Activated CD8-positive, alpha-beta memory T cell treated with anti-CD3 and anti-CD28 coated beads for 1 hour (primary cell): ENCODE measurements around the gene ATG7.
"Not testable (repeated sequence)": the region's sequence is repeated elsewhere in the genome, so short reads cannot be mapped to it uniquely, and the experiment has no call there.

Experiments used
- DNase-seq, 2 donors: peaks; one replicate each; pipeline ENCODE4 v3.0.0-alpha.2; 2020; ENCODE audit warnings: low read depth in 1 of 2; ENCODE audit errors: extremely low read depth in 1 of 2

The ATG7 gene

DNA sequence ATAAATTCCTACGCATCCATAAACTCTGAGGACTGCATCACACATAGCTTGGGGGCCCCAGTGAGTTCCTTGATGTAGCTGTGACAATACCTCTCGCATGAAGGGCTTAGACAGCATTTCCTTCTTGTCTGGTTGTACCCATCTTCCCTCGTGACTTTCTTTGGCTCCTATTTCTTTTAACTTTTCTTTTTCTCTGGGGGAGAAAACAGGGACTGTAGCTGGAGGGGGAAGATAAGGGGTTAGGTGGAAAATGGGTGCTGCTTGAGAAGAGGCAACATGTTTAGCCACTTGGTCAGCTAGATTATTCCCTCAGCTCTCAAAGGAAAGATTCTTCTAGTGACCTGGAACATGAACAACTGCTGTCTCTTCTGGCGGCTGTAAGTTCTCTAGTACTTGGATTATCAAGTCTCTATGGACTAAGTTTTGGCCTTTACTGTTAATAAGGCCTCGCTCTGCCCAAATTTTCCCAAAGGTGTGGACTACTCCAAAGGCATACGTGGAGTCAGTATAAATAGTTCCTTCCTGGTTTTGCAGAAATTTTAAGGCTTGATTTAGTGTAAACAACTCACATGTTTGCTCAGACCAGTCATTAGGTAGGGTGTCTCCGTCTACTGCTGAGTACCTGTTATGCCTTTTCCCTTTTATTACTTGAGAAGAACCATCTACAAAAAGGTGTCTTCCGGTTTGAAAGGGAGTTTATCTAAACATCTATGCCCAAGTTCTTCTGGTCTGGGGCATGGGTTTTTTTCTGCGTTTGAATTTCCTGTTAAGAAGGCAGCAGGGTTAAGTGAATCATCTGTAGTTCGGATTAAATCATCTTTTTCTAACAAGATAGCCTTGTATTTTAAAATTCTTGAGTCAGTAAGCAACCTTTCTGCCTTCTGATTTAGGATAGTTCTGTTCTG, 21.0 kb upstream of the ATG7 start:
- DNase-seq: no peak

DNA sequence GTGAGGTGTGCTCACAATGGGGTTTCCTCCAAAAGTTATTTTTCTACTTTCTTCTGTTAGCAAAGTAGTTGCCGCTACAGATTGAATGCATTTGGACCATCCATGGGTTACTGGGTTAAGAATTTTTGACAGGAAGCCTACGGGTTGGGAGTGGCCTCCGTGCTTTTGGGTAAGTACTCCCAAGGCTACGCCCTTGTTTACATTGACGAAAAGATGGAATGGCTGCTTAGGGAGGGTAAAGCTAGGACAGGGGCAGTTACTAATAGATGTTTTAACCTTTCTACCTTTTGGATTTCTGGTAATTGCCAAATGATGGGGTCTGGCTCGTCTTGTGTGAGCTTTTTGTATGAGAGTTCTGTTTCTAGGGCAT, 20.4 kb upstream of the ATG7 start:
- DNase-seq: no peak

DNA sequence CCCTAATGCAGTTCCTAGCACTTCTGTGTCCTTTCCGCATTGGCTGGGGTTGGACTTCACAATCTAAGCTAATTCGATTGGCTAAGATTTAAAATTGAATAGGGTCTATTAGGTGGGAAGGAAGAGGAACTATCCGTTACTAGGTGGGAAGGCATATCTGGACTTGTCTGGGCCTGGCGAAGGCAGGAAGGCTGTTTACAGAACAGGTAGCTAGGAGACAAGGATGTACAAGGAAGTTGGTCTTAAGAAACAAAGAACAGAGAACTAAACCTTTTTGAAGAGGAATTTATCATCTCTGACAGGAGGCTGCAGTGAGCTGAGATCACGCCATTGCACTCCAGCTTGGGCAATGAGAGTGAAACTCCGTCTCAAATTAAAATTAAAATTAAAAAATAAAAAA, 17.3 kb upstream of the ATG7 start:
- DNase-seq: no peak

DNA sequence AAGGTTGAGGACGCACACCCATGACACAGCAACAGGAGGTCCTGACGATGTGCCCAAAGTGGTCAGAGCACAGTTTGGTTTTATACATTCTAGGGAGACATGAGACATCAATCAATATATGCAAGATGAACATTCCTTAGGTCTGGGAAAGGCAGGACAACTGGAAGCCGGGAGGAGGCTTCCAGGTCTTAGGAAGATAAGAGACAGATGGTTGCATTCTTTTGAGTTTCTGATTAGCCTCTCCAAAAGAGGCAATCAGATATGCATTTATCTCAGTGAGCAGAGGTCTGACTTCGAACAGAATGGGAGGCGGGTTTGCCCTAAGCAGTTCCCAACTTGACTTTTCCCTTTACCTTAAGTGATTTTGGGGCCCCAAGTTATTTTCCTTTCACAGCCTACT, 16.7 kb upstream of the ATG7 start:
- DNase-seq: not testable (repeated sequence)

DNA sequence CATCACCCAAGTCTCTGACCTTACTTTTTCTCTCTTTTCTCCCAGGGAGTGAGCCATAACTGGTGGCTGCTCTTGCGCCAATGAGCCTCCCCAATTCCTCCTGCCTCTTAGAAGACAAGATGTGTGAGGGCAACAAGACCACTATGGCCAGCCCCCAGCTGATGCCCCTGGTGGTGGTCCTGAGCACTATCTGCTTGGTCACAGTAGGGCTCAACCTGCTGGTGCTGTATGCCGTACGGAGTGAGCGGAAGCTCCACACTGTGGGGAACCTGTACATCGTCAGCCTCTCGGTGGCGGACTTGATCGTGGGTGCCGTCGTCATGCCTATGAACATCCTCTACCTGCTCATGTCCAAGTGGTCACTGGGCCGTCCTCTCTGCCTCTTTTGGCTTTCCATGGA, 13.2 kb upstream of the ATG7 start:
- DNase-seq: no peak

DNA sequence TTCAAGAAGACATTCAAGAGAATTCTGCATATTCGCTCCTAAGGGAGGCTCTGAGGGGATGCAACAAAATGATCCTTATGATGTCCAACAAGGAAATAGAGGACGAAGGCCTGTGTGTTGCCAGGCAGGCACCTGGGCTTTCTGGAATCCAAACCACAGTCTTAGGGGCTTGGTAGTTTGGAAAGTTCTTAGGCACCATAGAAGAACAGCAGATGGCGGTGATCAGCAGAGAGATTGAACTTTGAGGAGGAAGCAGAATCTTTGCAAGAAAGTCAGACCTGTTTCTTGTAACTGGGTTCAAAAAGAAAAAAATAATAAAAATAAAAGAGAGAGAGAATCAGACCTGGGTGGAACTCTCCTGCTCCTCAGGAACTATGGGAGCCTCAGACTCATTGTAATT, 11.7 kb upstream of the ATG7 start:
- DNase-seq: no peak

DNA sequence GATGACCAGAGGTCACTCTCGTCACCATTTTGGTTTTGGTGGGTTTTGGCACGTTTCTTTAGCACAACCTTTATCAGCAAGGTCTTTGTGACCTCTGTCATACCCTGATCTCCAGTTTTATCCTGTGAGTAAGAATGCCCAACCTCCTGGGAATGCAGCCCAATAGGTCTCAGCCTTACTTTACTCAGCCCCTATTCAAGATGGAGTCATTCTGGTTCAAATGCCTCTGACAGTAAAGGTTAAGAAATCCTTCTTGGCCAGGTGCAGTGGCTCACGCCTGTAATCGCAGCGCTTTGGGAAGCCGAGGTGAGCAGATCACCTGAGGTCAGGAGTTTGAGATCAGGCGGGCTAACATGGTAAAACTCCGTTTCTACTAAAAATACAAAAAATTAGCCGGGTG, 3.2 kb upstream of the ATG7 start:
- DNase-seq: no peak

DNA sequence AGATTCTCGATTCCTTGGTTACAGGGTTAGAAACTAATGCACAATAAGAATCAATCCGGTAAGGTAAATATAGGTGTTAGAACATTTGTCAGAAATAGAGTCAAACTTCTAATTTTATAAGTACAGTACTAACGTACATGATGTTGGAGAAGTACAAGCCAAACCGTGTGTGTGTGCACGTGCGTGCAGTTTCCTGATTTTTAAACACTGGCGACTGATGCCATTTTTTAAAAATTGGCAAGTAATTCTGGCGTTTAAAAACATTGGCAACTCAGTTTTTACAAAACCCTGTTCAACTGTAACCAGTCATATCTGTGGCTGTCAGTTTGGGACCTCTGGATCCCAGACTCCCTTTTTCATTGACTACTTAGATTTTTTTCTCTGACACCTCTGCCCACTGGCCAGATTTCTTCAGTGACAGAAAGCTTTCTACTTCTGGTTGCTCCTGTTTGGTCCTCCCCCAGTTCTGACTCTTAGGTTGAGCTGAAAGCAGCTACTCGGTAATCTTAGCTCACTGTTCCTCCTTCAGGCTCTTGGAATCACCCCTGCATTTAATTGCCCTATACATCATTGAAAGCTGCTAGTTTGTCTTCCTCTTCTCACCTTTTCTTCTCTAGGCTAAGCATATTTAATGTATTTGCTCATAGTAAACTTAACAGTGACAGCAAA, 843 bp downstream of the ATG7 start:
- no peak for DNase-seq

DNA sequence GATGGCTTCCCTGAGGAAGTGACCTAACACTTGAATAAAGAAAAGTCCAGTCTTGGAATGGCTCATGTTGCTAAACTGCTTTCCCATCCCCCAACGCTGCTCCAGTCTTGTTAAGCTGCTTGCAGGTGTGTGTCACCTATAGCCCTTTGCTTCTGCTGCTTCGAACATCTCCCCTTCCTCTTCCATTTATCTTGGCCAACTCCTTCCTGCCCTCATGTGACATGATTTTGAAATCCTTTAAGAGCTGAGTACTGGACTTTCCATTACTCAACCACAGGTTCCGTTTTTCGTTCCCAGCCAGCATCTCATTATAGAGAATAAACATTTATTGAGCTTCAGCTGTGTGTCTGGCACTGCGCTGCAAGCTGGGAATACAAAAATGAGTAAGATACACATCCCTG, 1.7 kb downstream of the ATG7 start:
- no peak for DNase-seq

DNA sequence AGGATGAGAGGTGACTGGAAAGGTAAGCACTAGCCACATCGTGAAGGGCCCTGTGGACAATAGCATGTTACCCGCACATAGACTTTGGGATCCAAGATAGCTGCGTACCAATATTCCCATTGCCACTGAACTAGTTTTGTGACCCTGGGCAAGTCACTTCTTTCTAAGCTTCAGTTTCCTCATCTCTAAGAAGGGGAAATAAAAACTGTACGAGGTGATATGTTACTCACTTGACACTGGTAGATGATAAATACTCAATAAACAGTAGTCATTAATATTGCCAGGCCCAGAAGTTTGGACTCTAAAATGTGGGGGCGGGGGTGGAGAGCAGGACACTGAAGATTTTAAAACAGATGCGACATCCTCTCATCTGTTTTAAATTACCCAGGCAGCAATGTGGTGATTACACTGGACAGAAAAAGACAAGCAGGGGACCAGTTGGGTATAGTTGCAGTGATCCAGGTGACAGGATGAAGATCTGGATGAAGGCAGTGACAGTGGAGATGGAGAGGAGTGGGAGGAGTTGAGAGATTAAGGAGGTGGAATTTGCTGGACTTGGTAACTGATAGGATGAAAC, 2.5 kb downstream of the ATG7 start:
- DNase-seq: no peak

DNA sequence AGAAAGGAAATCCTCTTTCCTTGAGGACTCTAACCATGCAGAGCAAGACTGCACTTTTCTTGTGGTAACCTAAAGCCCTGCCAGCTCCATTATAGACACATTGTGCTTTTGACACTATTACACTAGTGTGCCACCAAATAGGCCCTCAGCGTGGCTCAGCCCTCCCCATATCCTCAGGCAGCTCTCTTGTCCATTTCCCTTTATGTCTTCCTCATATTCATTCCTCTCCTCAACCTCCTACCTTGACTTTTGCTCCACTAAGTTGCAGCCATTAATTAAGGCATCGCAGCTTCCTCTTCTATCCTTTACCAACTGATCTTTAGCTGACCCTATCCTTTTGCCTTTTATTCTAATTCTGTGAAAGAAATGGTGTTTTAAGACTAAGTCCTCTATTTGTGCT, 3.7 kb downstream of the ATG7 start:
- no peak for DNase-seq

DNA sequence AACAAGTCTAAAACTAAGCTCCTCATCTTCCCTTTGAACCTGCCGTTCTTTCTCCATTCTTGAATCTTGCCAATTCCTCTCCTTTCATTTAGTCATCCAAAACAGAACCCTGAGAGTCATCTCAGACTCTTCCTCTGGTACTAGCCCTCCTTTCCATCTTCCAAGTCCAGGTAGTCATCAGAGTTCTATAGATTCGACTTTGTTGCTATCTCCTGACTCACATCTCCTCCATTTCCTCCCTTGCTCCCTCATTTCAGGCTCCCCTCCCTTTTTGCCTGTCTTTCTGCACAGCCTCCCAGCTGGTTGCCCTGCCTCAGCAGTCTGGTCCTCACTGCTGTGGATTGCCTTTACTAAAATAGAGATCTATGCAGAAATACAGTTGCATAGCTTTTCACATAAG, 4.7 kb downstream of the ATG7 start:
- DNase-seq: no peak

DNA sequence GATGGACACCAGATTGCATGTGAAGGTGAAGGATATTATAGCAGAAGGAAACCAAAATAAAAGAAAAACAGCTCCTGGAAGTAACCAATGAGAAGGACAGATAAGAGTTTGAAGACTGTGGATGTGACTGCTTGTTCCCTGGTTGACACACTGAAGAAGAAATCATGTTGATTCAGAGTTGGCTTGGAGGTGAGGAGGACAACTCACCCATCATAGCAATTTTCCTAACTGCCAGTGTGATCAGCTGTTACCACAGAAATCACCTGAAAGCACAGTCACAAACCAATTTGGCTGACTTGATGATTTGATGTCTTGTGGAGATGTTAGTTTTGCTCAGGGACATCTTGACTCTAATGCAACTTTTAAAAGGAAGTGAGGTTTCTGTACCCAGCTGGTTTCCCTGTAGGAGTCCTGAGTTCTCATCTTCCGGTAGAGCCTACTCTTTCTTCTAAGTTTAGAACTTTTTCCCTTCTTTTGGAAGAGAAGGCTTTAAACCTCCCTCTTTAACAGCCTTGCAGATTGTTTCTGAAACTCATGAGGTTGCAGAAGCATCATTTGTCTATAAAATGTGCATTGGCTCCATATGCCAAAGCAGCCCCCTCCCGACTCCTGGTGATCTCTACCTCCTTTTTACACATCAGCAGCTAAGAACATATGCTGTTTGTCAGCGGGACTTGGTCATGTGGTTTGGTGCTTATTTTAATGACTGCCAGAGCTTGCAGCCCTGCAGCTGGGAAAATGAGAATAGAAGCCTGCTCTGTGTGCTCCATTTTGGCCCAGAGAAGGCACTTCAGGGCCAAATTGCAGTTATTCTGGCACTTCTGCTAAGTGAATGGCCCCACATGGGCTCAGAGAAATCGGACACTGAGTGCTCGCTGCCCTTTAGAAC, 10.3 kb downstream of the ATG7 start:
- no peak for DNase-seq

DNA sequence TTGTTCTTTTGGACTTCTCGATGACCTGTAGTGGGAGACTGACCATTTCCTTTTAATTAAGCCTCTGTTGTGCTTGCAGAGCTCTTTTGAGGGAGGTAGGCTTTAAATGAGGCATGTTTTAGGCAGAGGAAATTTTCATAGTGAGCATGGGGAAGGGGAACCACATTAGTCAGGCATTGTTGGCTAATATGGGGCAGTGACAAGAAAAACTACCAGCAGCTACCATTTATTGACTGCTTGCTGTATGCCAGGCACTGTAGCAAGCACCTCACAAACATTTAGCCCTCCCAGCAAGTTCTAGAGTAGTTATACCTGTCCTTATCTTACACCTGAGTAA, 10.9 kb downstream of the ATG7 start:
- DNase-seq: no peak

DNA sequence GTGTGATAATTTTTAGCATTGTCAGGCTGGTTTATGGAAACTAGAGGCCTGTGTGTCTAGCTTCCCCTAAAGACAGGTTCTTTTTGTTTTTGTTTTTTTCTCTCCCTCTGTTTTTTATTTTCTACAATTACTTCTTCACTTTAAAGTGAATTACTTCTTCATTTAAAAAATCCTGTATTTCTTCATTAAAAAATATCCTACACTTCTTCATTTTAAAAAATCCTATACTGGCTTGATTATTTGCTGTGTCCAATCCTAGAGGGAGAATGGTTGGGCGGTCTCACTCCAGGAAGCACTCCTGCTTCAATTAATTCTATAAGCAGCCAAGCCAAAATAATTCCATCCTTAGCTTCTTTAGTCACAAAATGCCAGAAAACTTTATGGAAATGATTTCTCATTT, 11.8 kb downstream of the ATG7 start:
- DNase-seq: no peak

DNA sequence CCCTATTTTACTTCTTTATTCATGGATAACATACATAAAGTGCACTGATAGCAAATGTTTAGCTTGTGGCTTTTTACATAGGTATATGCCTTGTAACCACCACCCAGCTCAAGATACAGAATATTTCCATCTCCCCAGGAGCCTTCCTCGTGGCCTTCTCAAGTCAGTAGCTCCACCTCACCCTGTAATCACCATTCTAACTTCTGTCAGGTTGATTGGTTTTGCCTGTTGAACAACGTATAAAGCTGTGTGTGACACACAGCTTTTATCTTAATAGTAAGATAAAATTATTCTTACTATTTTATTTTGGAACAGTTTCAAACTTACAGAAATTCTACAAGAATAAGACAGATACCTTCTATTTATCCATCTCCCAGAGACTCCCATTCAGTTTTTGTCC, 13.3 kb downstream of the ATG7 start:
- no peak for DNase-seq

DNA sequence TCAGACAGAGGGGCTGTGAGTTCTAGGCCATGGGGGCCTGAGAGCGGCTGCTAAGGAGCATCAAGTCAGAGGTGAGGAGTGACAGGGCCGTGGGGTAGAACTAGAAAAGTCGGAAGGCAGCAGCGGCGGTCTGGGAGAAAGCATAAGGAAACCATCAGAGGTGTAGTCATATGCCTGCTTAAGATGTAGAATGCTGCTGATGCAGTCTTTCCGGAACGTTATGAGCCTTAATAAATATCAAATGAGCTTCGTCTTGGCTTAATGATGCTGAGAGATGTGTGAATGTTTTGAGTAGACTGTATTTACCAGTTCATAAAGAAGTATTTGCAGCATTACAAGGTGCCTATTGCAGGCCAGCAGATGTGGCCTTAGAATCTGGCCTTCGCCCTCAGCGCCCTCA, 15.2 kb downstream of the ATG7 start:
- DNase-seq: no peak

DNA sequence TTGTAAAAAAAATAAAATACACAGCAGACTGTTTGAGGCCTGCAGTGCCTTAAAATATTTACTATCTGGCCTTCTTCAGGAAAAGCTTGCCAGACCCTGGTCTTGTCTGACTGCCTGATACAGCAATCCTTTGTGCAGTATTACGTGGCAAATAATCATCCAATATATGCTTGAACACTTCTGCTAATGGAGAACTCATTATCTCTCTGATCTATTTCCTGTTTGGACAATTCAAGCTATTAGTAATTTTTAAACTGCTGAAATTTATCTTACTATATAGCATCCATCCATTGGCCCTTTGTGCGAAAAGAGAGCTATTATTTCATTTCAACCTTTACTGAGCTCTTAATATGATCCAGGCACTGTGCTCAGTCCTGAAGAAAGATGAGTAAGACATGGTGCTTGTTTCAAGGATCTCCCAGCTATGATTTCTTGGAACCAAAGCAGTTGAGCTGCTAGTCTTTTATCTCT, 15.9 kb downstream of the ATG7 start:
- DNase-seq: no peak

DNA sequence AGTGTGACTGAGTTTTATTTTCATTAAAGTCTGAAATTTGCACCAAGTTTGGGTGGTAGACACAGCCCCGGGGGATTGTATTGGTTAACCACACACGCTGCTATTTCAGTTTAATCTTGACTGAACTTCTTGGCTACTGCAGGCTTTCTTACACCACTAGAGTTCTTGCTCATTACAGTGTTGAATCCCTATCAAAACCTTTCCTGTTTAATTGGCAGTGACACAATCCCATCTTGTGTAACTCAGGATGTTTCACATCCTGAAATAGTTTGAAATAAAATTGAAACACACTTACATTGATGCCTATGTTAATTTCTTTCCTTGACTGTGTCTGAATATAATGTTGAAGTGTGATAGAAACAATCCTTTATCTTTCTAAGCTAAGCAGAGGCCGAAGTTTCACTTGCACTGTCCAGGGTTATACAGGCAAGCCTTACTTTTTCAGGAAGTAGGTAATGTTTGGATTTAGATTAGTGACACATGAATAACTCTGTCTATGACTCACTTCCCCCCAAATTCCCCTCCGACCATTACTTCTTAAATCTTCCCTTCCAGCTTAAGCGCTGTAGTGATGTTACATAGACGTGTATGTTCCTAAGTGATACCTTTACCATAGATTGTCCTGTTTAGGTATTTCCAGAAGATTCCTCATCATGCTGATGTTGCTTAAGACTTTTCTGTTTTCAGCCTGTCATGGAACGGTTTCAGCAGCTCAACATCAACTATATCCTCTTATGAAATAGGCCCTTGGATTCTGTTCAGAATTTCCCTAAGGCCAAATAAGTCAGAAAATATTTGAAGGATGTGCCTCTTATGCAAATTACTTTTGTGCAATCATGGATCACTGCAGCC, 16.8 kb downstream of the ATG7 start:
- DNase-seq: no peak

DNA sequence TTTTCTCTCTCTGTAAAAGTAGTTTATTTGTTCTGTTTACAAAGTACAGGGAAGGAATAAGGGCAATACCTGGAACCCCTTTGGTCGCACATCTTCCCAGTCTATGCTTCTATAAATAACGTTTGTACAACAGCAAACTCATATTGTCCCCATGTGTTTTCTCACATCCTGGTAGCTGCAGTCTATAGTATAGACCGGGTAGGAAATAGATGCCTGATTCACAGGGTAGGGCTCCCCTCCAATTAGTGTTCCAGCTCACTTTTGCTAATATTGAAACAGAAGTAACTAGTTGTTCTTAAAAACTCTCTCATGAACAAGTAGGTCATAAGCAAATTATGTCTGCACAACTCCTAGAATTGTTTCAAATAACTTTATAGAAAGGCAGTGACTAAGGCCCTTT, 17.7 kb downstream of the ATG7 start:
- DNase-seq: no peak
